SKM-1 treated with dmso at 0.1 percent for 144 hours (cell line): ENCODE measurements around the gene ZSWIM3.
"Not testable (repeated sequence)": the region's sequence is repeated elsewhere in the genome, so short reads cannot be mapped to it uniquely, and the experiment has no call there.

Experiments
- DNase-seq: peaks from one replicate; lab custom pipeline; 2025; ENCODE audit not compliant: unreplicated experiment; lab: John Stamatoyannopoulos, UW

Gene ZSWIM3

GRCh38 chr20:45890077-45890984 is 32.9 kb downstream of the ZSWIM3 start:
- no peak for DNase-seq

- peak; percentile 76 for DNase-seq
Observed at GRCh38 chr20:45890985-45891983, 33.9 kb downstream of the ZSWIM3 start, which contains the start of the genes CTSA and NEURL2. TSS of gene CTSA (plus strand) at chr20:45891335. CDS start at chr20:45891569, 234 bp downstream. TSS of gene NEURL2 (minus strand) at chr20:45891208. CDS start at chr20:45890991, 217 bp downstream.

GRCh38 chr20:45892049-45892825 is 34.8 kb downstream of the ZSWIM3 start:
- no peak for DNase-seq

- no peak for DNase-seq
Observed at GRCh38 chr20:45892828-45893500, 35.5 kb downstream of the ZSWIM3 start.

- no peak for DNase-seq
Observed at GRCh38 chr20:45893831-45894230, 36.4 kb downstream of the ZSWIM3 start.

GRCh38 chr20:45894797-45895196 is 37.4 kb downstream of the ZSWIM3 start:
- no peak for DNase-seq

- no peak for DNase-seq
Observed at GRCh38 chr20:45896641-45897161, 39.3 kb downstream of the ZSWIM3 start.

- no peak for DNase-seq
Observed at GRCh38 chr20:45897289-45897688, 39.9 kb downstream of the ZSWIM3 start.

DNA sequence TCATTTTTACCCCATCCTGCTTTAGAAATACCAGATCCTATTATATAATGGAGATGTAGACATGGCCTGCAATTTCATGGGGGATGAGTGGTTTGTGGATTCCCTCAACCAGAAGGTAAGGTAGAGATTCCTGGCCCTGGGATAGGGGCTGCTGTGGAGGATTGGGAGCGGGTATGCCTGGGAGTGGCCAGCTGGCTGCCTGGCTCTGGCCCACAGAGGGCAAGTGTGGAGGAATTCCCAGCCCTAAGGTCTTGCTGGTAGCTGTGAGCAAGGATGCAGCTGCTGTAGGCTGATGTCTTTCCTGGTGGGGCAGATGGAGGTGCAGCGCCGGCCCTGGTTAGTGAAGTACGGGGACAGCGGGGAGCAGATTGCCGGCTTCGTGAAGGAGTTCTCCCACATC is 40.3 kb downstream of the ZSWIM3 start:
- DNase-seq = no peak

DNA sequence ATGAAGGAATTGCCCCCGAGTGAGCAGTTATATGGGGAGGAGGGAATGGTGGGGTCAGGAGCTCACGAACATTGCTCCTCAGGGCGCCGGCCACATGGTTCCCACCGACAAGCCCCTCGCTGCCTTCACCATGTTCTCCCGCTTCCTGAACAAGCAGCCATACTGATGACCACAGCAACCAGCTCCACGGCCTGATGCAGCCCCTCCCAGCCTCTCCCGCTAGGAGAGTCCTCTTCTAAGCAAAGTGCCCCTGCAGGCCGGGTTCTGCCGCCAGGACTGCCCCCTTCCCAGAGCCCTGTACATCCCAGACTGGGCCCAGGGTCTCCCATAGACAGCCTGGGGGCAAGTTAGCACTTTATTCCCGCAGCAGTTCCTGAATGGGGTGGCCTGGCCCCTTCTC is 40.9 kb downstream of the ZSWIM3 start:
- no peak for DNase-seq

DNA sequence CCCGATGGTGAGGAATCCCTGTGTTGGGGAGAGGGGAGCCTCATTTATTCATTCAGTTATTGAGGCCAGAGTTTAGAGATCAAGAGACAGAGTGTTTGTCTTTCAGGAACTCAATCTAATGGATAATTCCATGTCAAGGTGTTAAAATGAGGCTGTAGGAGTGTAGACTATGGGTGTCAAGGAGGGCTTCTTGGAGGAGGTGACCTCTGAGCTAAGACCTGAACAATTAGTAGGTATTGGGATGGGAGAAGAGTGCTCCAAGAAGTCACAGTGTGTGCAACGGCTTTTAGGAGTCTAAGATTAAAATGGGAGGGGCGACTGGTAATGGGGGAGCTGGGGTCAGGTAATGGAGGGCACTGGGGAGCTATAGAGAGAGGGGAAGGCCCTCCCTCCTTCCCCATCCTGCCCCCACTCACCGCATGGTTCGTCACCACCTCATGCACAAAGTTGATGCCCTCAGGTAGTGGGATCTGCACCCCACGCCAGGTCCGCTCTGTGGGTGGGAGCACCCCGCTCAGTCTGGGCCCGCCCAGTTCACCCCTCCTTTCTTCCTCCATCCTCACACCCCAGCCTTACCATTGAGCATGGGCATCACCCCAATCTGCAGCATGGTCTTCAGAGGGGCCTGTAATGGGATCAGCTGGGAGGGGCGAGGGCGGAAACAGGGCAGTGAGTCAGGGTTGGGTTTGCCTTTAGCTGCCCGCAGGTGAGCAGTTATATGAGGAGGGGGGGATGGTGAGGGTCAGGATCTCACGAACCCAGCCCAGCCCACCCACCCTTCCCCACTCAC is 41.8 kb downstream of the ZSWIM3 start:
- no peak for DNase-seq

DNA sequence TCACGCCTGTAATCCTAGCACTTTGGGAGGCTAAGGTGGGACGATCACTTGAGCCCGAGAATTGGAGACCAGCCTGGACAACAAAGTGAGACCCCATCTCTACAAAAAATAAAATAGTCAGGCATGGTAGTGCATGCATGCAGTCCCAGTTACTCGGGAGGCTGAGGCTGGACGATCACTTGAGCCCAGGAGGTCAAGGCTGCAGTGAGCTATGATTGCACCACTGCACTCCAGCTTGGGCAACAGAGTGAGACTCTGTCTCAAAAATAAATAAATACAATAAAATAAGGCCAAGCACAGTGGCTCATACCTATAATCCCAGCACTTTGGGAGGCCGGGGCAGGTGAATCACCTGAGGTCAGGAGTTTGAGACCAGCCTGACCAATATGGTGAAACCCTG is 43.9 kb downstream of the ZSWIM3 start:
- not testable (repeated sequence) for DNase-seq

- DNase-seq = no peak
Observed at GRCh38 chr20:45902199-45902701, 44.8 kb downstream of the ZSWIM3 start.

- DNase-seq = no peak
Observed at GRCh38 chr20:45904583-45905504, 47.4 kb downstream of the ZSWIM3 start.

DNA sequence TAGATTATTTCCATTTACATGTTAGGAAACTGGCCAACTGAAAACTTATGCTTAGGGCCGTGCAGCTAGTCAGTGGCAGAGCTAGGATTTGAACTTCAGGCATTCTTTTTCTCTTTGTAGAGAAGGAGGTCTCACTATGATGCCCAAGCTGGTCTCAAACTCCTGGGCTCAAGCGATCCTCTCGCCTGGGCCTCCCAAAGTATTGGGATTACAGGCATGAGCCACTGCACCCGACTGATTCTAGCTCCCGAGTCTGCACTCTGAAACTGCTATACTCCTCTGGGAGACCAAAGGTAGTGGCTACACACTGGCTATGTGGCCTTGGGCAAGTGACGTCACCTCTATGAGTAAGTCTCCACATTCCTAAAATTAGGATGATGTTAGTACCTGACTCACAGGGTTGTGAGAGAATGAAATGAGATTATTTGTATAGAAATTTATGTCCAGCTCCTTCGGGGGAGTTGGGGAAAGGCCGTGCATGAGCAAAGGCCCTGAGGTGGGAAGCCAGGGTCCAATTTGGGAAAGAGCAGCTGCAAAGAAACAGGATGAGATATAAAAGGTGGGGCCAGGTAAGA is 48.2 kb downstream of the ZSWIM3 start:
- no peak for DNase-seq

GRCh38 chr20:45907219-45907948 is 50.0 kb downstream of the ZSWIM3 start:
- DNase-seq = no peak

DNA sequence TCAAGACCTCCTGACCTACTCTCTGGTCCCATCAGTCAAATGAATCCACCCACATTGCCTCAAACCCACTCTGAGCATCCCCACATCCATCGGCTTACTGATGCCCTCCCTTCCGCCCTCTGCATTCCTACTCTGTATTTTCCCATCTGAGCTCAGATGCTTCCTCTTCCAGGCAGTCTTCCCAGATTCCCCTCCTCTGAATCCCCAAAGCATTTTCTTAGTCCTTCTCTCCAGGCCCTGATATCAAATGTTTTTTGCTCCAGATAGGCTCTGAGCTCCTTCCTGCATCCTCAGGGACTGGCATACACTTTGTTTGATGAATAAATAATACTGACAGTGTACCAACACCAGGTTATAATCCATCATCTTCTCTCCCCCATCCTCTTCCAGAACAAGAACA is 50.7 kb downstream of the ZSWIM3 start:
- DNase-seq = no peak
